HepG2 (cell line): ENCODE results near the gene UPK1B. TPM values are rescaled to one million over a fixed set of nuclear protein-coding genes. Genes with fewer than 3 reads are reported as not detected.

Source experiments
- ATAC-seq: fragments of 200-7000 bp; cut with Tn5 transposase; 3 replicates; pipeline ENCODE4 v1.9.1; 2020; ENCODE audit warnings: mild to moderate bottlenecking, moderate library complexity
- BruUV-seq: library from RNA; stranded (reverse); fragments of 400-500 nt; replicated peaks from 2 replicates; lab custom pipeline; 2021; lab: Mats Ljungman, UMichigan
- CTCF ChIA-PET: fragments of 300-600 bp; formaldehyde crosslinking; extraction: SDS; loops from one replicate; lab custom pipeline; 2021; ENCODE audit warnings: low total read pairs, inconsistent platforms, low intra/inter-chr PET ratio; lab: Yijun Ruan, JAX
- POLR2A ChIA-PET: fragments of 350-600 bp; sonication (Branson Sonifier 250); formaldehyde crosslinking; loops from one replicate; lab custom pipeline; 2020; ENCODE audit warnings: antibody characterized with exemption, inconsistent platforms; lab: Yijun Ruan, JAX
- DNase-seq: peaks from one replicate; pipeline ENCODE4 v3.0.0-alpha.2; 2015; ENCODE audit warnings: low spot score
- FAIRE-seq: peaks from 3 replicates; lab custom pipeline; 2011; peaks lifted over from hg19 to GRCh38; lab: Jason Lieb, UNC
- H2AFZ ChIP-seq: one replicate; pipeline ENCODE4 v1.6.1; 2011; ENCODE audit warnings: low read length, inconsistent platforms
- H3K27ac ChIP-seq: fragments of 300-600 bp; 3 replicates; pipeline ENCODE4 v1.8.0; 2011; ENCODE audit warnings: mixed run types, mild to moderate bottlenecking, mixed read lengths, low read length, inconsistent platforms; ENCODE audit not compliant: insufficient read depth; ENCODE audit errors: extremely low read length
- H3K27me3 ChIP-seq, 2 experiments: fragments of 200-600 bp in 1 of 2; 2 replicates in 1 of 2; 3 replicates in 1 of 2; pipeline versions ENCODE4 v1.6.0 to v1.8.0; 2011; ENCODE audit warnings: low read length in 2 of 2, mild to moderate bottlenecking in 2 of 2, moderate library complexity in 2 of 2, inconsistent platforms in 1 of 2; ENCODE audit not compliant: insufficient read depth in 2 of 2, control insufficient read depth in 1 of 2
- H3K36me3 ChIP-seq, 2 experiments: fragments of 200-600 bp in 1 of 2; replicated peaks in 1 of 2; 2 replicates in 1 of 2; 3 replicates in 1 of 2; pipeline versions ENCODE4 v1.5.1 to v1.8.0; 2011; ENCODE audit warnings: low read length in 2 of 2, inconsistent platforms in 1 of 2; ENCODE audit not compliant: insufficient read depth in 2 of 2, control insufficient read depth in 1 of 2
- H3K4me1 ChIP-seq: 2 replicates; pipeline ENCODE4 v1.5.1; 2012; ENCODE audit warnings: low read length, inconsistent platforms; ENCODE audit not compliant: insufficient read depth
- H3K4me2 ChIP-seq: 2 replicates; pipeline ENCODE4 v1.6.0; 2011; ENCODE audit warnings: low read depth, low read length, inconsistent platforms
- H3K4me3 ChIP-seq, 3 experiments: fragments of 200-600 bp in 1 of 3; sonication (generic), shearing (Covaris generic) in 1 of 3; replicated peaks in 1 of 3; 2 replicates each; pipeline ENCODE4 v1.5.1; 2011 to 2016; ENCODE audit warnings: low read length in 3 of 3, inconsistent platforms in 2 of 3, low read depth in 2 of 3, mild to moderate bottlenecking in 2 of 3, control low read depth in 1 of 3, mixed read lengths in 1 of 3; ENCODE audit not compliant: insufficient read depth in 1 of 3
- H3K79me2 ChIP-seq: one replicate; pipeline ENCODE4 v1.6.1; 2011; ENCODE audit warnings: low read length, inconsistent platforms; ENCODE audit not compliant: insufficient read depth
- H3K9ac ChIP-seq: 2 replicates; pipeline ENCODE4 v1.6.0; 2011; ENCODE audit warnings: mild to moderate bottlenecking, low read depth, low read length, inconsistent platforms; ENCODE audit not compliant: insufficient read depth
- H3K9me3 ChIP-seq: 2 replicates; pipeline ENCODE4 v1.5.1; 2012; ENCODE audit warnings: mild to moderate bottlenecking, low read length
- H4K20me1 ChIP-seq: 2 replicates; pipeline ENCODE4 v1.6.0; 2011; ENCODE audit warnings: inconsistent platforms, mild to moderate bottlenecking, low read length, moderate library complexity; ENCODE audit not compliant: insufficient read depth
- CERS6 ChIP-seq: sonication (generic); formaldehyde crosslinking; IDR thresholded peaks from 2 replicates; pipeline ENCODE4 v1.5.0; 2020; ENCODE audit warnings: missing genetic modification reagents
- CREM ChIP-seq, 2 experiments: sonication (generic) in 1 of 2; formaldehyde crosslinking in 1 of 2; IDR thresholded peaks; 2 replicates each; pipeline versions ENCODE4 v1.4.0 to v1.6.1; 2016 to 2020; ENCODE audit warnings: antibody characterized with exemption in 1 of 2, mild to moderate bottlenecking in 1 of 2, missing genetic modification reagents in 1 of 2
- EEA1 ChIP-seq: sonication (generic); formaldehyde crosslinking; IDR thresholded peaks from 2 replicates; pipeline ENCODE4 v1.5.1; 2020; ENCODE audit warnings: mild to moderate bottlenecking, missing genetic modification reagents, borderline replicate concordance
- ELK4 ChIP-seq: sonication (generic); formaldehyde crosslinking; IDR thresholded peaks from 2 replicates; pipeline ENCODE4 v1.9.0; 2021; ENCODE audit warnings: missing genetic modification reagents, borderline replicate concordance
- MLX ChIP-seq: IDR thresholded peaks from 2 replicates; pipeline ENCODE4 v1.6.1; 2016
- POLR2AphosphoS2 ChIP-seq: IDR thresholded peaks from 2 replicates; pipeline ENCODE4 v1.6.1; 2011; ENCODE audit warnings: low read depth, low read length, improper control_type of control experiment
- RBAK ChIP-seq: sonication (generic); formaldehyde crosslinking; IDR thresholded peaks from 2 replicates; pipeline ENCODE4 v1.5.1; 2020; ENCODE audit warnings: mild to moderate bottlenecking, missing genetic modification reagents
- REXO4 ChIP-seq: sonication (generic); formaldehyde crosslinking; IDR thresholded peaks from 2 replicates; pipeline ENCODE4 v1.8.0; 2022; ENCODE audit warnings: missing genetic modification reagents, mild to moderate bottlenecking, borderline replicate concordance
- RXRB ChIP-seq: IDR thresholded peaks from 2 replicates; pipeline ENCODE4 v1.6.1; 2016; ENCODE audit warnings: borderline replicate concordance, missing genetic modification reagents, missing compliant biosample characterization
- SETDB1 ChIP-seq: sonication (generic); formaldehyde crosslinking; IDR thresholded peaks from 2 replicates; pipeline ENCODE4 v1.5.1; 2020; ENCODE audit warnings: missing genetic modification reagents, mild to moderate bottlenecking, borderline replicate concordance
- SMARCE1 ChIP-seq: fragments of 450-650 bp; IDR thresholded peaks from 2 replicates; pipeline ENCODE4 v1.6.1; 2017; ENCODE audit warnings: borderline replicate concordance
- TOE1 ChIP-seq: sonication (generic); formaldehyde crosslinking; IDR thresholded peaks from 2 replicates; pipeline ENCODE4 v1.4.0; 2020; ENCODE audit warnings: mild to moderate bottlenecking, missing genetic modification reagents
- ZNF329 ChIP-seq: sonication (generic); formaldehyde crosslinking; IDR thresholded peaks from 2 replicates; pipeline ENCODE4 v1.9.0; 2021; ENCODE audit warnings: low read depth, mild to moderate bottlenecking, missing genetic modification reagents
- ZNF577 ChIP-seq: sonication (generic); formaldehyde crosslinking; IDR thresholded peaks from 2 replicates; pipeline ENCODE4 v1.4.0; 2020; ENCODE audit warnings: mild to moderate bottlenecking, low read depth, missing genetic modification reagents, borderline replicate concordance
- ZNF691 ChIP-seq: sonication (generic); formaldehyde crosslinking; IDR thresholded peaks from 2 replicates; pipeline ENCODE4 v1.4.0; 2020; ENCODE audit warnings: missing genetic modification reagents, low read depth, mild to moderate bottlenecking, borderline replicate concordance
- WGBS: methylation state at CpG from one replicate; pipeline ENCODE4 v1.1.6; 2017; ENCODE audit warnings: low lambda C conversion rate; 5-methylcytosine and 5-hydroxymethylcytosine counted together
- in situ Hi-C: cut with HindIII; loops from 2 replicates; pipeline ENCODE4 v1.10.0; 2017; ENCODE audit warnings: low pct_unique_long_range_greater_than_20kb; ENCODE audit not compliant: extremely low pct_ligation_motif_present
- intact Hi-C: fragments of 100-400 bp; cut with micrococcal nuclease; formaldehyde crosslinking; loops from one replicate; pipeline ENCODE4 v1.10.0; 2022; ENCODE audit not compliant: unreplicated experiment
- polyA plus RNA-seq, 8 experiments: library from polyadenylated mRNA; depleted of rRNA in 3 of 8; stranded (reverse) in 7 of 8; unstranded in 1 of 8; fragments of >200 nt; fragmentation: Illumina TruSeq in 4 of 8; extraction: Trizol in 4 of 8; gene quantifications; 2 replicates each; pipeline versions ENCODE4 v1.2.1 to v1.2.3, GENCODE V29; 2011 to 2016; ENCODE audit warnings: low read depth in 4 of 8, missing spikeins in 1 of 8, mixed read lengths in 1 of 8; ENCODE audit not compliant: insufficient read depth in 1 of 8
- total RNA-seq, 5 experiments: library from RNA; depleted of rRNA; stranded (reverse); fragments of >200 nt; fragmentation: Illumina TruSeq; extraction: Trizol; gene quantifications; 2 replicates each; pipeline ENCODE4 v1.2.3, GENCODE V29; 2016; ENCODE audit warnings: low read depth in 1 of 5

The UPK1B gene
- total and polyA plus RNA-seq, 2 of the 13 experiments (the other 11 are each of a cell fraction or from before 2014, with no cell fraction given): not detected

GRCh38 chr3:119160361-119160760, 13.0 kb upstream of the UPK1B start:
- CTCF ChIA-PET: no interaction called here

GRCh38 chr3:119160815-119161214, 12.6 kb upstream of the UPK1B start:
- no peak for ATAC-seq
- Histone ChIP-seq H3K4me2 (no peak overlapping the region), H3K79me2 (no peaks in the 10 kb centered on the region), H3K27me3 (no peaks in the 10 kb centered on the region), H2AFZ (no peak overlapping the region), H3K9ac (no peak overlapping the region), H3K4me3 (no peak overlapping the region), H3K9me3 (no peaks in the 10 kb centered on the region), H3K27ac (no peak overlapping the region), H3K4me1 (no peaks in the 10 kb centered on the region), H3K36me3 (no peaks in the 10 kb centered on the region), H4K20me1 (no peaks in the 10 kb centered on the region)
- ChIA-PET CTCF (no interaction called here), POLR2A (no interaction called here)
- no peak for DNase-seq
- FAIRE-seq: no peak
- WGBS: 3% methylated on average over 1 of the region's 1 CpG
- BruUV-seq: no TSS peak
- no peak for TF ChIP-seq RBAK (CRISPR knock-in tag)
- no peak for TF ChIP-seq ELK4
- no peak for TF ChIP-seq SMARCE1
- no peak for TF ChIP-seq ZNF691 (CRISPR knock-in tag)
- no peak for TF ChIP-seq POLR2AphosphoS2
- TF ChIP-seq SETDB1 (CRISPR knock-in tag): no peak
- TF ChIP-seq EEA1 (CRISPR knock-in tag): no peak
- TF ChIP-seq RXRB: no peak
- TF ChIP-seq REXO4 (CRISPR knock-in tag): no peak
- TF ChIP-seq TOE1 (CRISPR knock-in tag): no peak
- TF ChIP-seq ZNF329 (CRISPR knock-in tag): no peak
- TF ChIP-seq MLX (CRISPR knock-in tag): no peak
- in situ Hi-C loops (no loop called here), intact Hi-C loops (no loop called here)

More at GRCh38 chr3:119160361-119160760, 13.0 kb upstream of the UPK1B start:
- Histone ChIP-seq H3K9me3 (no peaks in the 10 kb centered on the region), H4K20me1 (no peaks in the 10 kb centered on the region), H3K36me3 (no peaks in the 10 kb centered on the region), H3K27ac (no peak overlapping the region), H3K79me2 (no peaks in the 10 kb centered on the region), H3K4me3 (no peak overlapping the region), H3K4me2 (no peak overlapping the region), H2AFZ (no peak overlapping the region), H3K4me1 (no peaks in the 10 kb centered on the region), H3K27me3 (no peaks in the 10 kb centered on the region), H3K9ac (no peak overlapping the region)
- no TSS peak for BruUV-seq
- FAIRE-seq: no peak
- 48% methylated on average over 1 of the region's 1 CpG for WGBS
- TF ChIP-seq ZNF577 (CRISPR knock-in tag) (no peak), CERS6 (CRISPR knock-in tag) (no peak), CREM (IDR thresholded peaks at IDR 0.05) (no peak), CREM (CRISPR knock-in tag; IDR thresholded peaks at IDR 0.05) (no peak)
- no peak for ATAC-seq
- in situ Hi-C loops (no loop called here), intact Hi-C loops (no loop called here)
- POLR2A ChIA-PET: no interaction called here
- DNase-seq: no peak
